ENCODE measurements around the gene CCR5. TPM values are rescaled to one million over a fixed set of nuclear protein-coding genes. Genes with fewer than 3 reads are reported as not detected.
"Not testable (repeated sequence)": the region's sequence is repeated elsewhere in the genome, so short reads cannot be mapped to it uniquely, and the experiment has no call there.

The CCR5 gene
- total RNA-seq, 1 experiment from 2014 or later = not detected

GRCh38 chr3:46383211-46383950, 12.6 kb downstream of the CCR5 start:
- peak overlapping the region; percentile 90 for H3K27ac ChIP-seq (ENCODE audit: low read length)
- no peaks in the 10 kb centered on the region for H3K36me3 ChIP-seq (ENCODE audit: insufficient read depth, low read length)
- peak overlapping the region; percentile 52 for H3K4me3 ChIP-seq (ENCODE audit: low read length)
- no peaks in the 10 kb centered on the region for H3K27me3 ChIP-seq (ENCODE audit: low read length)
- H4K20me1 ChIP-seq (ENCODE audit: insufficient read depth, low read depth, low read length) = no peaks in the 10 kb centered on the region
- H2AFZ ChIP-seq (ENCODE audit: low read length) = peak overlapping the region; percentile 40; the same call in 1 of the 2 replicates
- peaks cover 35% of the 10 kb centered on the region for H3K4me1 ChIP-seq (ENCODE audit: low read length)
- H3K9me2 ChIP-seq (replicated peaks; ENCODE audit: insufficient read depth, low read length) = no peaks in the 10 kb centered on the region
- H3K9ac ChIP-seq (ENCODE audit: low read length) = peak overlapping the region; percentile 53
- H3K4me2 ChIP-seq (ENCODE audit: low read depth, low read length, poor library complexity, severe bottlenecking) = peak overlapping the region; percentile 71
- H3K79me2 ChIP-seq (ENCODE audit: low read length) = no peaks in the 10 kb centered on the region
- H3K9me3 ChIP-seq (ENCODE audit: low read length) = no peaks in the 10 kb centered on the region
- DNase-seq = peak; percentile 71

DNA sequence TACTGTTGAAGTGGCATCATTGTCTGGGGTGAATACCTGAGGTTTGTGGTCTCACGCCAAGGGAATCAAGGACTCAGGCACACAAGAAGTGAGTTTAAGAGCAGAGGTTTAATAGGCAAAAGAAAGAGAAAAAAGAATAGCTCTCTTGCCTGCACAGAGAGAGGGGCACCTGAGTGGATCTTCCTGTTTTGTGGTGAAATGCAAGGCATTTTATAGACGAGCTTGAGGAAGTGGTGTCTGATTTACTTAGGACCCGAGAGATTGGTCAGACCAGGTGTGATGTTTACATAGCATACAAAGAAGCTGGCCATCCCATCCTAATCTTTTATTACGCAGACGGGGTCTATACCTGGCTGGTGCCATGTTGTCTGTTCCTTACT, 13.2 kb downstream of the CCR5 start:
- Histone ChIP-seq H3K4me2 (ENCODE audit: low read depth, low read length, poor library complexity, severe bottlenecking) (peak overlapping the region; percentile 71), H3K27me3 (ENCODE audit: low read length) (no peaks in the 10 kb centered on the region), H3K36me3 (ENCODE audit: insufficient read depth, low read length) (no peaks in the 10 kb centered on the region), H3K4me1 (ENCODE audit: low read length) (peaks cover 35% of the 10 kb centered on the region), H3K27ac (ENCODE audit: low read length) (peak overlapping the region; percentile 90), H3K9me3 (ENCODE audit: low read length) (no peaks in the 10 kb centered on the region), H3K79me2 (ENCODE audit: low read length) (no peaks in the 10 kb centered on the region), H2AFZ (ENCODE audit: low read length) (no peak overlapping the region), H4K20me1 (ENCODE audit: insufficient read depth, low read depth, low read length) (no peaks in the 10 kb centered on the region), H3K9ac (ENCODE audit: low read length) (peak overlapping the region; percentile 53), H3K4me3 (ENCODE audit: low read length) (peak overlapping the region; percentile 52), H3K9me2 (replicated peaks; ENCODE audit: insufficient read depth, low read length) (no peaks in the 10 kb centered on the region)
- peak; percentile 78 for DNase-seq

GRCh38 chr3:46386205-46386604, 15.5 kb downstream of the CCR5 start:
- DNase-seq = no peak
- Histone ChIP-seq H3K4me2 (ENCODE audit: low read depth, low read length, poor library complexity, severe bottlenecking) (no peak overlapping the region), H3K27me3 (ENCODE audit: low read length) (no peaks in the 10 kb centered on the region), H3K27ac (ENCODE audit: low read length) (no peak overlapping the region), H3K4me1 (ENCODE audit: low read length) (peaks cover 23% of the 10 kb centered on the region), H3K4me3 (ENCODE audit: low read length) (no peak overlapping the region), H3K9me2 (replicated peaks; ENCODE audit: insufficient read depth, low read length) (no peaks in the 10 kb centered on the region), H2AFZ (ENCODE audit: low read length) (no peak overlapping the region), H3K36me3 (ENCODE audit: insufficient read depth, low read length) (no peaks in the 10 kb centered on the region), H3K9ac (ENCODE audit: low read length) (no peak overlapping the region), H3K9me3 (ENCODE audit: low read length) (no peaks in the 10 kb centered on the region), H3K79me2 (ENCODE audit: low read length) (no peaks in the 10 kb centered on the region), H4K20me1 (ENCODE audit: insufficient read depth, low read depth, low read length) (no peaks in the 10 kb centered on the region)

- not testable (repeated sequence) for H3K9ac ChIP-seq (ENCODE audit: low read length); H4K20me1 ChIP-seq (ENCODE audit: insufficient read depth, low read depth, low read length); H3K27me3 ChIP-seq (ENCODE audit: low read length); H3K9me2 ChIP-seq (replicated peaks; ENCODE audit: insufficient read depth, low read length); H3K79me2 ChIP-seq (ENCODE audit: low read length); DNase-seq; H2AFZ ChIP-seq (ENCODE audit: low read length); H3K27ac ChIP-seq (ENCODE audit: low read length); H3K9me3 ChIP-seq (ENCODE audit: low read length); H3K4me3 ChIP-seq (ENCODE audit: low read length); H3K36me3 ChIP-seq (ENCODE audit: insufficient read depth, low read length); H3K4me2 ChIP-seq (ENCODE audit: low read depth, low read length, poor library complexity, severe bottlenecking)
- peaks cover 11% of the 10 kb centered on the region for H3K4me1 ChIP-seq (ENCODE audit: low read length)
These were observed 18.1 kb downstream of the CCR5 start for GRCh38 chr3:46388847-46389246.

DNA sequence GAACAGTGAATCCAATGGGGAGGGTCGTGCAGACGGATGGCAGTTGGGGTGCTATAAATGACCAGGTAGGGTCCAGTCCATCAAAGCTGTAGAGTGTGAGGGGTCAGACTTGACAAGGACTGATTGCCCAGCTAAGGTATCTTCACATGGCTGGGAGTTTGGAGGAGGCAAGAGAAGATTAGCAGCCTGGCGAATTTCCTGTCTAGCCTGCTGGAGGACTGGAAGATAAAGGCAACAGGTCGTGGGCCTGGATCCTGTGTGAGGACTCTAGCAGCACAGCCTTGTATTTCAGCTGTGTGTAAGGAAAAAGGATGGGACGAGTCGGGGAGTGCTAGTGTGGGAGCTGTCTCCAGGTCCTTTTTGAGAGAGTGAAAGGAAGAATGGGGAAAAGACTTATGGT, 18.6 kb downstream of the CCR5 start:
- no peak overlapping the region for H3K4me3 ChIP-seq (ENCODE audit: low read length)
- DNase-seq = no peak
- no peaks in the 10 kb centered on the region for H3K36me3 ChIP-seq (ENCODE audit: insufficient read depth, low read length)
- no peak overlapping the region for H3K9ac ChIP-seq (ENCODE audit: low read length)
- H3K27me3 ChIP-seq (ENCODE audit: low read length) = no peaks in the 10 kb centered on the region
- H3K27ac ChIP-seq (ENCODE audit: low read length) = no peak overlapping the region
- H2AFZ ChIP-seq (ENCODE audit: low read length) = no peak overlapping the region
- no peaks in the 10 kb centered on the region for H3K9me3 ChIP-seq (ENCODE audit: low read length)
- no peaks in the 10 kb centered on the region for H3K9me2 ChIP-seq (replicated peaks; ENCODE audit: insufficient read depth, low read length)
- no peaks in the 10 kb centered on the region for H3K79me2 ChIP-seq (ENCODE audit: low read length)
- H3K4me1 ChIP-seq (ENCODE audit: low read length) = peaks cover 7% of the 10 kb centered on the region
- no peaks in the 10 kb centered on the region for H4K20me1 ChIP-seq (ENCODE audit: insufficient read depth, low read depth, low read length)
- H3K4me2 ChIP-seq (ENCODE audit: low read depth, low read length, poor library complexity, severe bottlenecking) = no peak overlapping the region

- H4K20me1 ChIP-seq (ENCODE audit: insufficient read depth, low read depth, low read length); H2AFZ ChIP-seq (ENCODE audit: low read length); H3K4me3 ChIP-seq (ENCODE audit: low read length); H3K9me2 ChIP-seq (replicated peaks; ENCODE audit: insufficient read depth, low read length); H3K79me2 ChIP-seq (ENCODE audit: low read length); DNase-seq; H3K9me3 ChIP-seq (ENCODE audit: low read length); H3K27me3 ChIP-seq (ENCODE audit: low read length); H3K9ac ChIP-seq (ENCODE audit: low read length); H3K36me3 ChIP-seq (ENCODE audit: insufficient read depth, low read length); H3K4me1 ChIP-seq (ENCODE audit: low read length); H3K27ac ChIP-seq (ENCODE audit: low read length); H3K4me2 ChIP-seq (ENCODE audit: low read depth, low read length, poor library complexity, severe bottlenecking): not testable (repeated sequence)
These were observed 20.8 kb downstream of the CCR5 start for GRCh38 chr3:46391526-46391925.

DNA sequence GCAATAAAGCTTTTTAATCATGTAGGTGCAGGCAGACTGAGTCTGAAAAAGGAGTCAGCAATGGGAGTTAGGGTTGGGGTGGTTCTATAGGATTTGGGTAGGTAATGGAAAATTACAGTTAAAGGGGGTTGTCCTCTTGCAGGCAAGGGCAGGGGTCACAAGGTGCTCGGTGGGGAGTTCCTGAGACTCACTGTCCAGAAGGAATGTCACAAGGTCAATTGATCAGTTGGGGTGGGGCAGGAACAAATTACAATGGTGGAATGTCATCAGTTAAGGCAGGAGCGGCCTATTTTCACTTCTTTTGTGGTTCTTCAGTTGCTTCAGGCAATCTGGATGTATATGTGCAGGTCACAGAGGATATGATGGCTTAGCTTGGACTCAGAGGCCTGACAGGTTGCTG, 22.3 kb downstream of the CCR5 start:
- H3K9ac ChIP-seq (ENCODE audit: low read length) = no peak overlapping the region
- H3K27me3 ChIP-seq (ENCODE audit: low read length) = no peaks in the 10 kb centered on the region
- no peak overlapping the region for H3K27ac ChIP-seq (ENCODE audit: low read length)
- no peak overlapping the region for H2AFZ ChIP-seq (ENCODE audit: low read length)
- no peak overlapping the region for H3K4me3 ChIP-seq (ENCODE audit: low read length)
- no peaks in the 10 kb centered on the region for H3K36me3 ChIP-seq (ENCODE audit: insufficient read depth, low read length)
- H3K4me1 ChIP-seq (ENCODE audit: low read length) = no peaks in the 10 kb centered on the region
- no peak overlapping the region for H3K4me2 ChIP-seq (ENCODE audit: low read depth, low read length, poor library complexity, severe bottlenecking)
- H3K9me3 ChIP-seq (ENCODE audit: low read length) = no peaks in the 10 kb centered on the region
- no peaks in the 10 kb centered on the region for H3K9me2 ChIP-seq (replicated peaks; ENCODE audit: insufficient read depth, low read length)
- no peaks in the 10 kb centered on the region for H4K20me1 ChIP-seq (ENCODE audit: insufficient read depth, low read depth, low read length)
- H3K79me2 ChIP-seq (ENCODE audit: low read length) = no peaks in the 10 kb centered on the region
- no peak for DNase-seq

DNA sequence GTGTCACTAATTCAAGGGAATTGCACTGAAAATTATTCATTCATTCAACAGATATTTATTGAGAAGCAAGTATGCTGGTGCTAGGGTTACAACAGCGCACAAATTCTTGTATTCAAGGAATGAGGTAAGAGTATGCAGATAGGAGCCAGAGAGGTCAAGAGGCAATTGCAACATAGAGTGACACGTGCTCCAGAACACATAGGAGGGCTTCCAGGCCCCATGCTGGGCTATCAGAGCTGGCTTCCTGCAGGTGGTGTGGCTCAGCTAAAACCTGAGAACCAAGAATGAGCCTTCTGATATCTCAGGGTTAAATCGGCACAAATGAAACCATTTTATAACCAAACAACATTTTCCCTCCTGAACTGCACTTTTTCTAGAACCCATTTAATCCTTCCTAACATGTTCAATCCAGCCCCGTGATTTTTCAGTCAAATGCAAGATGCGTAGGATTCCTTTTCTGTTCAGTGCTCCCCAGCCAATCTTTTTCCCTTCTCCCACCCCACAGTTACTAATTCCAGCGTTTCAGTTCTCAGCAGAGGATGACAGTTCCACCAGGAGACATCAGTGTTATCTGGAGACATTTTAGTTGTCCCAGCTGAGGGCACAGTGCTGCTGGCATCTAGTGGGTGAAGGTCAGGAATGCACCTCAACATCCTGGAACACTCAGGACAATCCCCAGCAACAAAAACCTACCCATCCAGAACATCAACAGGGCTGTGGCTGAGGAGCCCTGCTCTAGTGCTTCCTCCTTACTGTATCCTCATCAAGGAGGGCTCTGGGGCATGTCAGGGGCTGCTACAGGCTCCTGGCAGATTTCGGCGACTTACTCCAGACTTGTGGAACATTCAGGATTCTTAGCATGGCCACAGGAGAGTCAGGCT, 23.0 kb downstream of the CCR5 start:
- H3K27me3 ChIP-seq (ENCODE audit: low read length) = no peaks in the 10 kb centered on the region
- H3K9me3 ChIP-seq (ENCODE audit: low read length) = no peaks in the 10 kb centered on the region
- no peak overlapping the region for H3K9ac ChIP-seq (ENCODE audit: low read length)
- no peak for DNase-seq
- no peak overlapping the region for H3K4me2 ChIP-seq (ENCODE audit: low read depth, low read length, poor library complexity, severe bottlenecking)
- H3K4me1 ChIP-seq (ENCODE audit: low read length) = no peaks in the 10 kb centered on the region
- no peaks in the 10 kb centered on the region for H3K36me3 ChIP-seq (ENCODE audit: insufficient read depth, low read length)
- no peaks in the 10 kb centered on the region for H4K20me1 ChIP-seq (ENCODE audit: insufficient read depth, low read depth, low read length)
- H3K9me2 ChIP-seq (replicated peaks; ENCODE audit: insufficient read depth, low read length) = no peaks in the 10 kb centered on the region
- H3K4me3 ChIP-seq (ENCODE audit: low read length) = no peak overlapping the region
- no peaks in the 10 kb centered on the region for H3K79me2 ChIP-seq (ENCODE audit: low read length)
- no peak overlapping the region for H2AFZ ChIP-seq (ENCODE audit: low read length)
- H3K27ac ChIP-seq (ENCODE audit: low read length) = no peak overlapping the region

Data from Karpas-422 (cell line).